HG03469 (cell line): ENCODE data around the gene RHEB.

Source experiments
- ATAC-seq: cut with Tn5 transposase; IDR thresholded peaks from one replicate; pipeline ENCODE4 v1.9.1; 2021; ENCODE audit warnings: mild to moderate bottlenecking, moderate library complexity, moderate number of reproducible peaks; ENCODE audit not compliant: unreplicated experiment

RHEB gene

DNA sequence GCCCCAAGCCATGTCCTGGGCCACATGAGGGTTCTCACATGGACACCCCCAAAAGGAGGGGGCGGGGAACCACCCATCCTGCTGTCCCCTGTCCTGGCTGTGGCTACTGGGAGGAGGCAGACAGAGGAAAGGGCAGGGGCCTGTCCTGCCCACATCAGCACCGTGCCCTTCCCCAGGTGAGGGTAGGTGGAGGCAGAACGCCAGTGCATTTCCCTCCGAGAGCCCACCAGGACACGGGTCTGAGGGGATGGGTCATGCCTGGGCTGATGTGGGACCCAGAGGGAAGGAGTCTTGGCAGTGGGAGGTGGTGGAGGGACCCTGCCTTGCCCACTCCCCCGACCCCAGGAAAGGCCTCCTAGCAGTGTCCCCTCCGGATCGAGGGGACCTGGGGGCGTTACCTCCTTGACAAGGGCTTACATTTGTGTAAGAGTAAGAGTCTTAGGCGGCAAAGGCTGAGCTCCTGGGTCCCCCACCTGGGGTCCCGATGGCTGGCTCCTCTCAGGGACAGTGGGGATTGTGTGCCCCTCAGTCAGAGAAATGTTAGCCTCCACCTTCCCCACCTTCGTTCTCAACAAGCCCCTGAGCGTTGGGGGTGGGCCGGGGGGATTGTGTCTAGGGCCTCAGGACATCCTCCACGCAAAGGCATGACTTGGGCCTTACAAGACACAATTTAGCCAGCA is 85.8 kb downstream of the RHEB start:
- no peak for ATAC-seq

DNA sequence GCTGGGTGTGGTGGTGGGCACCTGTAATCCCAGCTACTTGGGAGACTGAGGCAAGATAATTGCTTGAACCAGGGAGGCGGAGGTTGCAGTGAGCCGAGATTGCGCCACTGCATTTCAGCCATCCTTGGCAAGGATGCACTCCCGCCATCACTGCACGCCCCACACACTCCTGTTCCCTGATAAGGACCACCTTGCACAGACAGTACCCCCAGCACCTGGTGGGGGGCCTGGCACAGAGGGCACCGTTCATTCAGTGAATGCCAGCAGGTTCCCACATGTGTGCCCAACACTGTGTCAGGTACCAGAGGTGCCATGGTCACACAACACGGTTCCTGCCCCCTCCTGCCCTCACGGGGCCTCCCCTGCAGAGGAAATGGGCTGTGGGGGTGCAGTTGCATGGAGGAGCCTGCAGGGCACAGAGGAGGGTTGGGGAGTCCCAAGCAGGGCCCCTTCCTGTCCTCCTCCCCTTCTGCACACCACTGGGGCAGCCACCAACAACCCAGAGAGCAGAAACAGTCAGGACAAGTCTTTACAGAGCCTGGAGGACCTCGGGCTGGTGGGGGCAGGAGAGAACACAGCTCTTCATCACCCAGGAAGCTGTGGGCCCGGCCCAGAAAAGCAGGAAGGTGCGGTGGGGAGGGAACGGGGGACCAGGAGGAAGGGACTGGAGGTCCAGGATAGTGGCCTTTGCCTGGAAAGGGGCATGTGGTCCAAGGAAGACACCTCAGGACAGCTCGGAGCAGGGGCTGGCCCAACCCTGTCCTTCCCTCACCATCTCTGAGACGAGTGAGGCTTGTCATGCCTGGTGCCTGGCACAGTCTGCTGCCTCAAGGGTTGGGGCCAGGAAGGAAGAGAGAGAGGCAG is 86.8 kb downstream of the RHEB start:
- no peak for ATAC-seq

DNA sequence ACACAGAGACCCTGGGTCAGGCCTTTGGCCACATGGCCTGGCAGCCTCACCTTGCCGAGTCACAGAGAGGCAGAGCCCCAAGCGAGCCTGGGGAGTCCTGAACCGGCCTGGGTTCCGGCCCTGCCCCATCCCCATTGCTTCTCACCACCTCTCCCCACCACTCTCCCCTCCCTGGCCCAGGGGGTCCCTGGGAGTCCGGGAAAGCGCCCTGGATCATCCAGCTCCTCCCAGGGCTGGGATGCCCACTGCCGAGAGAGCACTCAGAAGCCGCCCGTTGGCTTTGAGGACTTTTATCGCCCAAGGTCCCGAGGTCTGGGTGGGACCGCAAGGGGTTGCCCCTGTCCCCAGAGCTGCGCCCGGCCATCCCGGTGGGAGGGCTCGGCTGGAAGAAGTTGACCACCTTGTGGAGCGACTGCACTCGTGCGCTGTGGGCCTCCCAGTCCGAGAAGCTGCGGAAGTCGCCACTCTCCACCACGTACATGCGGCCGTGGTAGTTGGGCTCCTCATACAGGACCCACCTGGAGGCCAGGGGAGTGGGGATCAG is 87.9 kb downstream of the RHEB start:
- ATAC-seq, result no peak

DNA sequence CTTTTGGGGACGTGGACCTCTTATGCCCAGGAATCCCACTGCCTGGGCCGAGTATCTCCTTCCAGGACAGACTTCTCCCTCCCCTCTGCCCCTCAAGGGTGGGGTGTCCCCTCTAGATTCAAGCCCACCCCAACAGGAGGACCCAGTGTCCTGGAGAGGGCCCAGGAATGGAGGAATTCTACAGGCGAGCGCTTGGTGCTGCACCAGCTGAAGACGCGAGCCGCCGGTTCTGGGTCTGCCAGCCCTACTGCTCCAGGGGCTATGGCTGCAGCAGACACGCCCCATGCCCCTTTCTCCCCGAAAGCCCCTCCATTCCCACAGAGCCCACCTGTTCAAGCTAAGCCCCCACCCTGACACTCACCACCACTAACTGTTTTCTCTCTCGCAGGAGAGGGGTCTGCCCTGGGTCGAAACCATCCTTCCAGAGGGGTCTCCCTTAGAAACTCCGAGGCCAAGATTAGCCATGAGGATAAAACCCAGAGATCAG is 88.4 kb downstream of the RHEB start:
- no peak for ATAC-seq

DNA sequence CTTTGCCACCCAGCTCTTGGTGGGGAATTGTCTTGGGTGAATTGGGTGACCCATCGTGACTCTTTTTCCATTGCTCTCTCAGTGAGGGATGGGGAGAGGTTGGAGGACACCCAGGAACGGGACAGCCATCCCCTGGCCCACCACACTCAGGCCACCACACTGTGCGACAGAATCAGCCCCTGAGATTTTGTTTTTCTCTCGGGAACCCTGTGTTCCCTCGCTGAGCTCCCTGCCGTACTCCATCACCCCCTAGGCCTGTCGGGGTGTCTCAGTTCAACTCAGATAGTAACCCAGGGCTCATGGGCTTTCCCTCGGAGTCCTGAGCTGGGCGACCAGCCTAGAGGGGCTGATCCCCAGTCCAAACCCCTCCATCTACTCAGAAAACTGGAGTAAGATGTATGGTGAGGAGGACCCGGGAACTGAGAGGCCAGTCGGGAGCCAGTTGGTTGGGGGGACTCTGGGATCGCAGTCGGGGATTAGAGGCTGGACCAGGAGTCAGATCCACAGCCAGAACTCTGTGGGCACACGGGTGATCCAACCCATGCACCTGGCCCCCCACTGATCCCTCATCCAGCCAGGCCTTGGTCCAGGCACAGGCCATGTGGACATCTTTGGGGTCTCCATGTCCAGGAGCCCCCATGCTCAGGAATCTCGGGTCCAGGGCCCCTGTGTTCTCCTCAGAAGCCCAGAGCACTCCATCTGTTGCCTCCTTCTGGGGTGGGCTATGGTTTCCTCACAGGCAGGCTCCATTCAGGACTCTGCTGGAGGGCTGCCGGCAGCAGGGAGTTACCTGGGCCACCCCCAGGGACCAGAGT is 89.1 kb downstream of the RHEB start:
- no peak for ATAC-seq

- ATAC-seq, result no peak
Measured at GRCh38 chr7:151429560-151430331, 89.9 kb downstream of the RHEB start.

DNA sequence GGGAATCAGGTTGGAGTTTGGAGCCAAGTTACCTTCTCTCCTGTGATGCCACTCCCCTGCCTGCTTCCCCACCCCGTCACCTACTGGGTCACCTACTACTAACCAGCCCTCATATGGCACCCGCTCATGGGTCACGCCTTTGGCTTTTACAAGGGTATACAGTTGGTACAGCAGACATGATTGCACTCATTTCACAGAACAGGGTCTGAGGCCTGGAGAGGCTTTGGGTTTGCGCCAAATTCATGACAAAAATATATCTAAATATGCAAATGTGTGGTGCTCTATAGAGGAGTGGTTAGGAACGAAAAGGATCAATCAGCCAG is 90.5 kb downstream of the RHEB start:
- ATAC-seq, result no peak

- ATAC-seq, result no peak
Measured at GRCh38 chr7:151428378-151429236, 91.1 kb downstream of the RHEB start.

DNA sequence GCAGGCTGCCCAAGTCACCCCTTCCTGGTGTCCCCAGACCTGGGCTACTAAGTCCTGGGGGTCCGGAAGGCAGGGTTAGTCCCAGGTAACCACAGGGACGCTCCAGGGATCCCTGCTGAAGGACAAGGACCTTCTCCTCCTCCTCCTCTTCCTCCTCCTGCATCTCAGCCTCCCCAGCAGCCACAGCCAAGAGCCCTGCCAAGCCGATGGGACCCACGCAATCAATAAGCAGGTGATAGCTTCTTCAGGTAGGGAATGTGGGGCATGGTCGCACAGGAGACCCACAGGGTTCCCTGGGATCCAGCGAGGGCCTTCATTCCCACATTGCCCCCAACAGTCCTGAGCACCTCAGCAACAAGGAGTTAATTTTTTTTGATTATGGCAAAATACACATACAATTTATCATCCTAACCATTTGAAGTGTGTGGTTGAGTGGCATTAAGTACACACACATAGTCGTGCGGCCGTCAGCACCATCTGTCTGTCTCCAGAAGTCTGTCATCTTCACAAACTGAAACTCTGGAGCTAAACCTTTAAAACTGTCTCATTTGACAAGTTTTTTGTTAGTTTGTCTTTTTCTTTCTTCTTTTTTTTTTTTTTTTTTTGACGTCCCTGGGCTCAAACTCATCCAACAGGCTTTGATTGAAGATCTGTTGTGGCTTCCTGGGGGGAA is 91.9 kb downstream of the RHEB start:
- ATAC-seq, result no peak

- ATAC-seq, result no peak
Measured at GRCh38 chr7:151426904-151427704, 92.6 kb downstream of the RHEB start.

- ATAC-seq, result no peak
Measured at GRCh38 chr7:151426441-151426903, 93.2 kb downstream of the RHEB start.

- ATAC-seq, result no peak
Measured at GRCh38 chr7:151425670-151426440, 93.8 kb downstream of the RHEB start.

GRCh38 chr7:151424799-151425198 is 94.9 kb downstream of the RHEB start:
- no peak for ATAC-seq

DNA sequence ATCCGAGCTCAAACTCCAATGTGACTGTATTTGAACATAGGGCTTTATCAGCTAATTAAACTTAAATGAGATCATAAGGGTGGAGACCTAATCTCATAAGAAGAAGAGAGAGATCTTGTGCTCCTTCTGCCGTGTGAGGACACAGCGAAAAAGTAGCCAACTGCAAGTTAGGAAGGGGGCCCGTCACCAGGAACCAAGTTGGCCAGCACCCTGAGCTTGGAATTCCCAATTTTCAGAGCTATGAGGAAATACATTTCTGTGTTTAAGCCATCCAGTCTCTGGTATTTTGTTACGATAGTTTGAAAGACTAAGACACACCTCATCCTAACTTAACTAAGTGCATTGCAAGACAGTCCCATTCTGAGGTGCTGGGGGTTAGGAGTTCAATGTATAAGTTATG is 95.8 kb downstream of the RHEB start:
- ATAC-seq, result no peak

DNA sequence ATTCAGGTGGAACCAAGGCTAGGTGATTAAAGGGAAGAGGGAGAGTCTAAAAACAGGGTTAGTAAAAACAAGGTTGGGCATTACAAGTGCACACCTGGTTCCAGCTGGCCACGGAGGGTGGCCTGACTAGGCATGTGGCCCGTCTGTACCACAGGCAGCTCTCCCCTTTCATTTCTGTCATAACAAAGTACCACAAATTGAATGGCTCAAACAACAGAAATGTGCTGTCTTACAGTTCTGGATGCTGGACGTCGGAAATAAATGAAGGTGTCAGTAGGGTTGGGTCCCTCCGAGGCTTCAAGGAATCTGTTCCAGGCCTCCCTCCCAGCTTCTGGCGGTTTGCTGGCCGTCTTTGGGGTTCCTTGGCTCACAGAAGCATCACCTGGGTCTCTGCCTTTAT is 96.5 kb downstream of the RHEB start:
- ATAC-seq, result no peak

DNA sequence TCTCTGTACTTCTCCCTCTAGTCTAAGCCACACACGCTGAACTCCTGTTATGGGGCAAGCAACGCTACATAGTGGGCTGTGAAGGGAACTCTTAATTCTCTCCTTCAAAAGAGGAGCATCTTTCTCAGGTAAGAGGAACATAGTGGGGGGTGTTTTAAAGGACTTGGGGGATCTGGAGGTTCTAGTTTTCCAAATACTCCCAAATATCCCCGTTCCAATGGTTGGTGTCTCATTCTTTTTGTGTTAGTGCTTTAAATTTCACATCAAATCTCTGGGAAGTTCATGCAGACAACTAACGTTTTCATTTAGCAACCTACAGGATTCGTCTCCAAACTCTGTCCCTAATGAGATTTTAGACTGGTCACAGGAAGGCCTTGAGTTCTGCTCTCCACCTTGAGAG is 97.5 kb downstream of the RHEB start:
- ATAC-seq, result no peak

DNA sequence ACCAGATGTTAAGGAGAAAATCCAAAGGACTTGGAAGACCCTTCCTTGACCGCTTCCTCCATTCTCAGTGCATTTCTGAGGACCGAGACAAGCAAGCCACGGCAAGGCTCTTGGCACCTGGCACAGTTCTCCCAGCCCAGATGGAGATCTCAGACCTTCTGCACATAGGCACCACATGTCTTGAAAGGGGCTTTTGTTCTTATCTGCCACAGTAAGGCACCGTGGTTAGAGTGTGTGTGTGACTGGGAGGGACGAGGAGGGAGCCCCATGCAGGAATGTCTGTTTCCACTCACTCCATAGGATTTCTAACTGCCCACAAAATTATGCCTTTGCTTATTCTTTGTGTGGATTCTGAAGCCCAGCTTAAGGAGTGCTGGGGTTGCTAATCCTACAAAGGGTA is 99.6 kb downstream of the RHEB start:
- ATAC-seq, result no peak
